ENCODE data around the gene CDC25A.

- TF ChIP-seq POLR2AphosphoS5 (IDR thresholded peaks at IDR 0.05; ENCODE audit: borderline replicate concordance, low read depth, low read length) (no peak), EZH2 (IDR thresholded peaks at IDR 0.05) (no peak), FOXP2 (optimal IDR thresholded peaks at IDR 0.05; ENCODE audit: control extremely low read depth, extremely low read length, insufficient read depth) (no peak)
Measured at GRCh38 chr3:48232232-48232631, 44.0 kb upstream of the CDC25A start.
